Measurements from ENCODE around the gene SEC22C. TPM values are rescaled to one million over a fixed set of nuclear protein-coding genes. Genes with fewer than 3 reads are reported as not detected.

The SEC22C gene
- polyA plus RNA-seq, 1 of the 3 experiments (the other 2 are of a cell fraction): 28.5 TPM

GRCh38 chr3:42527368-42527917 is 54.3 kb downstream of the SEC22C start:
- ChIA-PET CTCF (interaction anchor here (0.8 to 1.9 kb wide), 3 partner anchors 10 to 280 kb away, joined by 3 to 5 read pairs (median 3); no protein-coding TSS in a partner anchor), POLR2A (no interaction called here)
- H3K9me2 ChIP-seq: no peaks in the 10 kb centered on the region
- no peak overlapping the region for H3K27ac ChIP-seq (ENCODE audit: low read depth in 2 of 2, low read length in 1 of 2)
- no peaks in the 10 kb centered on the region for H3F3A ChIP-seq (replicated peaks; ENCODE audit: insufficient read depth)
- H3K4me2 ChIP-seq: no peak overlapping the region
- H3K27me3 ChIP-seq (ENCODE audit: insufficient read depth): peaks cover 5% of the 10 kb centered on the region; the same call in 1 of the 2 replicates
- H4K20me1 ChIP-seq (ENCODE audit: insufficient read depth): no peaks in the 10 kb centered on the region
- no peaks in the 10 kb centered on the region for H3K4me1 ChIP-seq (ENCODE audit: control insufficient read depth in 1 of 2, insufficient read depth in 2 of 2, low read depth in 1 of 2, low read length in 1 of 2)
- no peak for DNase-seq
- H3K36me3 ChIP-seq (replicated peaks in 1 of 2; ENCODE audit: control insufficient read depth in 1 of 2, insufficient read depth in 2 of 2, low read length in 1 of 2): no peaks in the 10 kb centered on the region
- no peaks in the 10 kb centered on the region for H3K9me3 ChIP-seq
- H3K9ac ChIP-seq: no peak overlapping the region
- no peak for TF ChIP-seq ELF1 (IDR thresholded peaks at IDR 0.05)
- no peak for TF ChIP-seq RAD21 (IDR thresholded peaks at IDR 0.05; ENCODE audit: low read length)
- no peak for TF ChIP-seq SMC3 (IDR thresholded peaks at IDR 0.05; ENCODE audit: low read depth, low read length)
- no peak for TF ChIP-seq IRF3 (IDR thresholded peaks at IDR 0.05; ENCODE audit: low read depth, low read length)
- TF ChIP-seq GABPA (IDR thresholded peaks at IDR 0.05; ENCODE audit: low read depth): no peak
- no peak for TF ChIP-seq REST (IDR thresholded peaks at IDR 0.05; ENCODE audit: low read depth, low read length)
- 30% methylated on average over 2 of the region's 11 CpGs for WGBS (ENCODE audit: low lambda C conversion rate)
- no peaks in the 10 kb centered on the region for H3K79me2 ChIP-seq (ENCODE audit: insufficient read depth)
- H2AFZ ChIP-seq (ENCODE audit: low read depth): no peak overlapping the region
- H3K4me3 ChIP-seq (ENCODE audit: low read depth in 2 of 2, low read length in 1 of 2): no peak overlapping the region

- DNase-seq: no peak
- Histone ChIP-seq H3K9ac (no peak overlapping the region), H3K9me3 (no peaks in the 10 kb centered on the region), H3K4me3 (ENCODE audit: low read depth in 2 of 2, low read length in 1 of 2) (no peak overlapping the region), H3K4me2 (no peak overlapping the region), H3K79me2 (ENCODE audit: insufficient read depth) (no peaks in the 10 kb centered on the region), H3K9me2 (no peaks in the 10 kb centered on the region), H3K27me3 (ENCODE audit: insufficient read depth) (peaks cover 5% of the 10 kb centered on the region; the same call in 1 of the 2 replicates), H3K4me1 (ENCODE audit: control insufficient read depth in 1 of 2, insufficient read depth in 2 of 2, low read depth in 1 of 2, low read length in 1 of 2) (no peaks in the 10 kb centered on the region), H3K36me3 (replicated peaks in 1 of 2; ENCODE audit: control insufficient read depth in 1 of 2, insufficient read depth in 2 of 2, low read length in 1 of 2) (no peaks in the 10 kb centered on the region), H3F3A (replicated peaks; ENCODE audit: insufficient read depth) (no peaks in the 10 kb centered on the region), H2AFZ (ENCODE audit: low read depth) (no peak overlapping the region), H3K27ac (ENCODE audit: low read depth in 2 of 2, low read length in 1 of 2) (no peak overlapping the region), H4K20me1 (ENCODE audit: insufficient read depth) (no peaks in the 10 kb centered on the region)
- ChIA-PET CTCF (interaction anchor here (0.6 to 1.9 kb wide), 4 partner anchors 10 to 279 kb away, joined by 3 to 5 read pairs (median 4); no protein-coding TSS in a partner anchor), POLR2A (no interaction called here)
- 62% methylated on average over 11 of the region's 15 CpGs for WGBS (ENCODE audit: low lambda C conversion rate)
- TF ChIP-seq FOSL2 (IDR thresholded peaks at IDR 0.05; ENCODE audit: borderline replicate concordance, low read depth): no peak
- TF ChIP-seq MXI1 (IDR thresholded peaks at IDR 0.05; ENCODE audit: low read depth, low read length): no peak
- no peak for TF ChIP-seq TAF1 (IDR thresholded peaks at IDR 0.05; ENCODE audit: borderline replicate concordance, low read depth, low read length)
- no peak for TF ChIP-seq CTCF (IDR thresholded peaks at IDR 0.05)
- TF ChIP-seq REST (IDR thresholded peaks at IDR 0.05; ENCODE audit: low read depth, low read length): no peak
- TF ChIP-seq SIN3A (IDR thresholded peaks at IDR 0.05; ENCODE audit: borderline replicate concordance, low read depth, low read length): no peak
- no peak for TF ChIP-seq SMC3 (IDR thresholded peaks at IDR 0.05; ENCODE audit: low read depth, low read length)
- no peak for TF ChIP-seq PBX3 (IDR thresholded peaks at IDR 0.05)
- TF ChIP-seq GABPA (IDR thresholded peaks at IDR 0.05; ENCODE audit: low read depth): no peak
Measured at GRCh38 chr3:42526616-42527367, 55.0 kb downstream of the SEC22C start.

Data from SK-N-SH (cell line).